ENCODE measurements around the gene ALDH4A1. TPM values are rescaled to one million over a fixed set of nuclear protein-coding genes. Genes with fewer than 3 reads are reported as not detected.

The ALDH4A1 gene
- total and polyA plus RNA-seq, 9 of the 15 experiments (the other 6 are each of a cell fraction or from before 2014, with no cell fraction given) = 0.27 to 31.4 (median 16.6) TPM

GRCh38 chr1:18908911-18909771, 6.8 kb upstream of the ALDH4A1 start (continued):
- no peak for TF ChIP-seq ZBTB40 (IDR thresholded peaks at IDR 0.05)
- no peak for TF ChIP-seq ZBTB40 (CRISPR knock-in tag; IDR thresholded peaks at IDR 0.05)
- TF ChIP-seq MCM5 (IDR thresholded peaks at IDR 0.05; ENCODE audit: low read depth) = no peak
- TF ChIP-seq MAZ (CRISPR knock-in tag; conservative IDR thresholded peaks at IDR 0.05 in 1 of 2, IDR thresholded peaks at IDR 0.05 in 1 of 2) = peak in 1 of 2 experiments; percentile 38; a peak in 1 of 4 replicates
- peak; percentile 86 for TF ChIP-seq ARID1B (IDR thresholded peaks at IDR 0.05)
- TF ChIP-seq PHF8 (IDR thresholded peaks at IDR 0.05; ENCODE audit: borderline replicate concordance, low read length) = no peak
- TF ChIP-seq CUX1 (CRISPR knock-in tag; IDR thresholded peaks at IDR 0.05) = no peak
- TF ChIP-seq IRF9 (tag; IDR thresholded peaks at IDR 0.05) = no peak
- no peak for TF ChIP-seq TCF7L2 (IDR thresholded peaks at IDR 0.05; ENCODE audit: low read depth, low read length)
- no peak for TF ChIP-seq RB1 (IDR thresholded peaks at IDR 0.05; ENCODE audit: low read depth)
- TF ChIP-seq ZNF384 (IDR thresholded peaks at IDR 0.05; ENCODE audit: low read depth, low read length) = no peak
